ENCODE measurements around the gene USH1C.

DNA sequence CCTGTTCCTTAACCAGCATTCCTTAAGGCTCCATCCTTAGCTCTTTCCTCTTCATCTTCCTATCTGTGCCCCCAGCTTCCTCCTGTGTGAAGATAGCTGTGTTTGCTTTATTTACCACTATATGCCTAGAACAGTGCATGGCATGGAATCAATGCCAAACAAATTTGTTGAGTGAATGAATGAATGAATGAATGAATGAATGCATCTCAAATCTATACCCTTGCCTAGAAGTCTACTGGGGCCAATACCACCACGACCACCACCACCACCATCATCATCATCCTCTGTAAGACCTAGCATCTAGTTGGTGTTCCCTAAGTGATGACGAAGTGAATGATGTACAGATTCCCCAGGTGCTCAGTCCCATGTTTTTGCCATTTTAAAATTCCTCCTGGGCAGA lies 2.0 kb upstream of the USH1C start:
- TF ChIP-seq CREB3 (CRISPR knock-in tag; IDR thresholded peaks at IDR 0.05) (no peak), TMF1 (CRISPR knock-in tag; IDR thresholded peaks at IDR 0.05; ENCODE audit: low read depth) (no peak), MTF1 (CRISPR knock-in tag; IDR thresholded peaks at IDR 0.05) (no peak)
